Endothelial cell of umbilical vein (primary cell): Measurements from ENCODE around the gene TAX1BP3.

Source experiments
- EZH2 ChIP-seq: IDR thresholded peaks from 2 replicates; pipeline ENCODE4 v1.6.1; 2012; ENCODE audit warnings: borderline replicate concordance, low read depth, mild to moderate bottlenecking, moderate library complexity, low read length, inconsistent platforms; ENCODE audit not compliant: severe bottlenecking
- JUN ChIP-seq: IDR thresholded peaks from 2 replicates; pipeline ENCODE4 v1.6.1; 2011; ENCODE audit warnings: borderline replicate concordance, low read depth; ENCODE audit not compliant: insufficient read length, insufficient read depth
- POLR2A ChIP-seq: IDR thresholded peaks from 2 replicates; pipeline ENCODE4 v1.6.1; 2012; ENCODE audit warnings: low read depth, mild to moderate bottlenecking, control low read depth, low read length
- TF ChIP-seq, protein P1 (sequence below), 2 donors: IDR thresholded peaks; 1 replicate in 1 of 2; 2 replicates in 1 of 2; pipeline ENCODE4 v1.5.1; 2011; ENCODE audit warnings: low read length in 2 of 2, mild to moderate bottlenecking in 2 of 2, moderate library complexity in 2 of 2, control low read depth in 1 of 2, inconsistent platforms in 1 of 2, low read depth in 1 of 2; ENCODE audit not compliant: insufficient read depth in 1 of 2; ENCODE audit errors: extremely low read depth in 1 of 2
- TF ChIP-seq, protein P2 (sequence below): IDR thresholded peaks from 2 replicates; pipeline ENCODE4 v1.6.1; 2011; ENCODE audit not compliant: insufficient read depth, insufficient read length

DNA sequence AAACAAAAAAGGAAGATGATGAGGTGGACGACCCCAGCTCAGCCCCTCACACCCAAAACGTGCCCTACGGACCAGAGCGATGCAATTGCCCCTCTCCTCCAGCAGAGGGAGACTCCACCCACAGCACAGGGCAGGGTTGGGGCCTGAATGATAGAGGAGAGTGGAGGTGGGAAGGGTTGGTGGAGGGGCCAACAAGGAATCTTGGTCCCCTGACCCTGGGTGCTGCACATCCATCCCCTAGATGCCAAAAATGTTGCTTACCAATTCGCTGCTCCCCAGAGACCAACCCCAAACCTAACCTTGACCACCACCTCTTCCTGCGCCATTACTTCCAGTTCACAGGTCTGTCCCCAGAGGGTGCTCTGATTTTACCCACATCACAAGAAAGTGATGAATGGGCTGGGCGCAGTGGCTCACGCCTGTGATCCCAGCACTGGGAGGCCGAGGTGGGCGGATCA, 14.7 kb upstream of the TAX1BP3 start:
- no peak for TF ChIP-seq EZH2
- TF ChIP-seq, protein P1, sequence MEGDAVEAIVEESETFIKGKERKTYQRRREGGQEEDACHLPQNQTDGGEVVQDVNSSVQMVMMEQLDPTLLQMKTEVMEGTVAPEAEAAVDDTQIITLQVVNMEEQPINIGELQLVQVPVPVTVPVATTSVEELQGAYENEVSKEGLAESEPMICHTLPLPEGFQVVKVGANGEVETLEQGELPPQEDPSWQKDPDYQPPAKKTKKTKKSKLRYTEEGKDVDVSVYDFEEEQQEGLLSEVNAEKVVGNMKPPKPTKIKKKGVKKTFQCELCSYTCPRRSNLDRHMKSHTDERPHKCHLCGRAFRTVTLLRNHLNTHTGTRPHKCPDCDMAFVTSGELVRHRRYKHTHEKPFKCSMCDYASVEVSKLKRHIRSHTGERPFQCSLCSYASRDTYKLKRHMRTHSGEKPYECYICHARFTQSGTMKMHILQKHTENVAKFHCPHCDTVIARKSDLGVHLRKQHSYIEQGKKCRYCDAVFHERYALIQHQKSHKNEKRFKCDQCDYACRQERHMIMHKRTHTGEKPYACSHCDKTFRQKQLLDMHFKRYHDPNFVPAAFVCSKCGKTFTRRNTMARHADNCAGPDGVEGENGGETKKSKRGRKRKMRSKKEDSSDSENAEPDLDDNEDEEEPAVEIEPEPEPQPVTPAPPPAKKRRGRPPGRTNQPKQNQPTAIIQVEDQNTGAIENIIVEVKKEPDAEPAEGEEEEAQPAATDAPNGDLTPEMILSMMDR (IDR thresholded peaks at IDR 0.05; ENCODE audit: extremely low read depth in 1 of 2, insufficient read depth in 1 of 2, low read depth in 1 of 2, low read length in 2 of 2): peak; percentile 93 to 96
- TF ChIP-seq, protein P2, sequence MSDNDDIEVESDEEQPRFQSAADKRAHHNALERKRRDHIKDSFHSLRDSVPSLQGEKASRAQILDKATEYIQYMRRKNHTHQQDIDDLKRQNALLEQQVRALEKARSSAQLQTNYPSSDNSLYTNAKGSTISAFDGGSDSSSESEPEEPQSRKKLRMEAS: no peak
- no peak for TF ChIP-seq POLR2A
- TF ChIP-seq JUN: no peak
